Skeletal muscle cell (primary cell): ENCODE data around the gene MTX2.
"Not testable (repeated sequence)": the region's sequence is repeated elsewhere in the genome, so short reads cannot be mapped to it uniquely, and the experiment has no call there.

Experiments
- DNase-seq: peaks from one replicate; pipeline ENCODE4 v3.0.0-alpha.2; 2010; ENCODE audit warnings: low read depth
- H3K4me3 ChIP-seq: 2 replicates; pipeline ENCODE4 v1.5.1; 2011; ENCODE audit warnings: low read depth, mild to moderate bottlenecking, control low read depth, low read length, moderate library complexity

Gene MTX2

GRCh38 chr2:176356251-176356650 lies 87.0 kb downstream of the MTX2 start:
- DNase-seq, result no peak
- H3K4me3 ChIP-seq, result no peak overlapping the region

- H3K4me3 ChIP-seq, result no peak overlapping the region
- no peak for DNase-seq
Measured at GRCh38 chr2:176364273-176364977, 95.2 kb downstream of the MTX2 start.

GRCh38 chr2:176368349-176368748 lies 99.1 kb downstream of the MTX2 start:
- no peak overlapping the region for H3K4me3 ChIP-seq
- no peak for DNase-seq

- no peak for DNase-seq
- no peak overlapping the region for H3K4me3 ChIP-seq
Measured at GRCh38 chr2:176370467-176371171, 101.4 kb downstream of the MTX2 start.

GRCh38 chr2:176373155-176373554 lies 103.9 kb downstream of the MTX2 start:
- not testable (repeated sequence) for DNase-seq, H3K4me3 ChIP-seq

GRCh38 chr2:176378323-176378722 lies 109.1 kb downstream of the MTX2 start:
- DNase-seq, result no peak
- H3K4me3 ChIP-seq, result no peak overlapping the region

- no peak overlapping the region for H3K4me3 ChIP-seq
- DNase-seq, result no peak
Measured at GRCh38 chr2:176380341-176380740, 111.1 kb downstream of the MTX2 start.

GRCh38 chr2:176383100-176383499 lies 113.9 kb downstream of the MTX2 start:
- DNase-seq, result no peak
- H3K4me3 ChIP-seq, result no peak overlapping the region

GRCh38 chr2:176383836-176384442 lies 114.7 kb downstream of the MTX2 start:
- no peak for DNase-seq
- no peak overlapping the region for H3K4me3 ChIP-seq

GRCh38 chr2:176385219-176385759 lies 116.0 kb downstream of the MTX2 start:
- H3K4me3 ChIP-seq, result no peak overlapping the region
- DNase-seq, result no peak

- no peak for DNase-seq
- no peak overlapping the region for H3K4me3 ChIP-seq
Measured at GRCh38 chr2:176385838-176386237, 116.6 kb downstream of the MTX2 start.
